ENCODE measurements around the gene LDLRAD4. TPM values are rescaled to one million over a fixed set of nuclear protein-coding genes. Genes with fewer than 3 reads are reported as not detected.

Gene LDLRAD4
- total RNA-seq, 2 donors from 2014 or later: 112 to 120 TPM

DNA sequence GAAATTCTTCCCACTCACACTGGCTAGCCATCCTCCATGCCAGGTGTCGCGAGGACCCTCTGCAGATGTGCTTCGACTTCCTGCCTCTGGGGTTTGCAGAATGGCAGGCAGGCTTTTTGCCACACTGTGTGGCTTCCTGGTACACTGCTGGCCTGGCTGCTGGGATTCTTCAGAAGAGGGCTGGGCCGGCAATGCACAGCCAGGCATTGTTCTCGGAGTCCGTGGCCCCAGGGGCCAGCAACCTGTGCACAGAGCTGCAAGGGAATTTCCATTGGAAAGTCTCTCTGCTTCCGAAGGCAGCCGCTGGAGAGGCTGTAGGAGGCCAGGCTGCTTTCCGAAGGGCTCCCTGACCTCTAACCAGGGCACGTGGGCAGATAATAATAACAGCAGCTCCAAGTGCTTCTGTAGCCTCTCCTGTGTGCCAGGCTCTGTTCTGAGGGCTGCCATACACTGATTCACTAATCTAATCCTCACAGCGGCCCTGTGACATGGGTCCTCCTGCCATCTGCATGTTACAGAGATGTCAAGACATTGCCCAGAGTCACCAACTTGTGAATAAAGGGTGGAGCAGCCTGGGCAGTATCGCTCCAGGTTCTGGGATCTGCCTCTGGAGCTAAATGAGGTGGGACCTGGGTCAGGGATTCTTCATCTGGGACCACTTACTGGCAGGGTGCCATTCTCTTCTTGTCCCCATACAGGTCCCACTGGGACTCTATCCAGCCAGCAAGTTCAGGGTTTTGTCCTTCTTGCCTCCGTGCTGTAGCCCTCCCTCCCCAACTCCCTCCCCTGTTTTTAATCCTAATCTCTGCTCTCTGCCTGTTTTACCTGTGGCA is 5.0 kb downstream of the LDLRAD4 start:
- DNase-seq (no peak), ATAC-seq (no peak)
- H3K9me3 ChIP-seq (ENCODE audit: control insufficient read depth, low read length, poor library complexity, severe bottlenecking): no peaks in the 10 kb centered on the region

DNA sequence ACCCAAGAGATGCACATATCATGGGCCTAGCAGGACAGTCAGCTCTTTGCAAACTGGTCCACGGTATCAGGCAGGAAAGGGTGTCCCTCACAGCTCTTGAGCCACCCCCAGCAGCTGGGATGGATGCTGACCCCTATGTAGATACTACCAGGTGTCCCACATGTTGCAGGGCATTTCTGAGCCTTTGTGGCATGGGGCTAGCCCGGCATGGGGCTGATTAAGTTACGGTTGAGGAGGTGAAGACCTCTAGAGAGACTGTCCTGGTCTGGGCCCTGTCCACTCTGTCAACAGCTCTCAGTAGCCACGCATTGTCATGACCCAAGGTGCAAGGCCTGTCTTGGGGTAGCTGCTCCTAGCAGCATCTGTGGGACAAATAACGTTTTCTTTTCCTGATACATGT is 6.7 kb downstream of the LDLRAD4 start:
- H3K4me3 Mint-ChIP-seq: no peak overlapping the region
- H3K27ac Mint-ChIP-seq: no peak overlapping the region
- H3K27me3 Mint-ChIP-seq: peaks cover 6% of the 10 kb centered on the region
- DNase-seq (no peak), ATAC-seq (no peak)
- no peaks in the 10 kb centered on the region for H3K9me3 ChIP-seq (ENCODE audit: control insufficient read depth, low read length, poor library complexity, severe bottlenecking)
- H3K36me3 Mint-ChIP-seq (ENCODE audit: low read depth): peaks cover 2% of the 10 kb centered on the region
- peaks cover 21% of the 10 kb centered on the region for H3K4me1 Mint-ChIP-seq

More for the DNA sequence above, 5.0 kb downstream of the LDLRAD4 start:
- Mint-ChIP-seq H3K4me1 (peaks cover 26% of the 10 kb centered on the region), H3K36me3 (ENCODE audit: low read depth) (peaks cover 2% of the 10 kb centered on the region), H3K27ac (no peak overlapping the region), H3K27me3 (peaks cover 6% of the 10 kb centered on the region), H3K4me3 (no peak overlapping the region)

DNA sequence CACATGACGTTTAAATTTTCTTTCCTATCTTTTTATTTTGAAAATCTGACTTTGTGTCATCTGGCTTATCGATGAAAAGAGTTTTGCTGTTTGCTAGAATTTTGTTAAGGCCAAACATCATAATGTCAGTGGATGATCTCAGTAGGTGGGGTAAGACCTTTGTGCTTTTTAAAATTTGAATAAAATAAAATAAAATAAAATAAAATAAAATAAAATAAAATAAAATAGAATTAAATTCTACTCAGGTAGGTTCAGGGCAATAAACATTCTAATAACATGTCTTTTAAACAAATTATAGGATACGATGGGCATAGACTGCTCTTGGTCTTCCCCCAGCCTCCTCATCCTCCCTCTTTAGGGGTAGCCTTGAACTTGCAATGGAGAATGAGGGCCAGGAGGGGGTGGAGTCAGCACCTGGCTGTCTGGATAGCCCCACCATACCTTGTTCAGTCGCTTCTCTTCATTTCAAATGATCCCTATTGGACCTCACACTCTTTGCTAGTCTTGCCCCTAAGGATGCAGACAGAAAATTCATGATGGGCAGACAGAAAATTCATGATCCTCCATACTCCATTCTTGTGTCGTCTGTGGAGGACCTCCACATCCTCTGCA is 8.1 kb downstream of the LDLRAD4 start:
- no peaks in the 10 kb centered on the region for H3K9me3 ChIP-seq (ENCODE audit: control insufficient read depth, low read length, poor library complexity, severe bottlenecking)
- no peak for ATAC-seq
- Mint-ChIP-seq H3K4me3 (no peak overlapping the region), H3K27ac (no peak overlapping the region), H3K36me3 (ENCODE audit: low read depth) (peaks cover 2% of the 10 kb centered on the region), H3K27me3 (no peaks in the 10 kb centered on the region), H3K4me1 (peaks cover 10% of the 10 kb centered on the region)
- DNase-seq: no peak

DNA sequence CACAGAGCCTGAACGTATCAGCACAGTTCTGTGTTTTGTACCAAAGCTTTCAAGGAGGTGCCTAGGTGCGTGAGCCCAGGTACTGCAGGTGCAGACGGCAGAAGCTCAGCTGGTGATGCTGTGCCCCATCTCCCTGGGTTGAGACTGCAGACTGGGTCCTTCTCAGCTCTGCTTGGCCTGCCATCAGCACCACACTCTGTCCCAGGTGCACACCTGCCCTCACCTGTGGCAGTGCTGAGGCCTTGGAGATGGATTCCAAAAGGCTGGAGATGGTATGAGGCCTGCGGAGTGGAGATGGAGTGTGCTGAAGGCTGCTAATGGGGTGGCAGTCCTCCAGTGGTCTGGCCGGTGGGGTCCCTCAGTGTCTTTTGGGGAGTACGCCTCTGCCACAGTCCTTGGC is 9.3 kb downstream of the LDLRAD4 start:
- no peaks in the 10 kb centered on the region for H3K27me3 Mint-ChIP-seq
- H3K9me3 ChIP-seq (ENCODE audit: control insufficient read depth, low read length, poor library complexity, severe bottlenecking): no peaks in the 10 kb centered on the region

DNA sequence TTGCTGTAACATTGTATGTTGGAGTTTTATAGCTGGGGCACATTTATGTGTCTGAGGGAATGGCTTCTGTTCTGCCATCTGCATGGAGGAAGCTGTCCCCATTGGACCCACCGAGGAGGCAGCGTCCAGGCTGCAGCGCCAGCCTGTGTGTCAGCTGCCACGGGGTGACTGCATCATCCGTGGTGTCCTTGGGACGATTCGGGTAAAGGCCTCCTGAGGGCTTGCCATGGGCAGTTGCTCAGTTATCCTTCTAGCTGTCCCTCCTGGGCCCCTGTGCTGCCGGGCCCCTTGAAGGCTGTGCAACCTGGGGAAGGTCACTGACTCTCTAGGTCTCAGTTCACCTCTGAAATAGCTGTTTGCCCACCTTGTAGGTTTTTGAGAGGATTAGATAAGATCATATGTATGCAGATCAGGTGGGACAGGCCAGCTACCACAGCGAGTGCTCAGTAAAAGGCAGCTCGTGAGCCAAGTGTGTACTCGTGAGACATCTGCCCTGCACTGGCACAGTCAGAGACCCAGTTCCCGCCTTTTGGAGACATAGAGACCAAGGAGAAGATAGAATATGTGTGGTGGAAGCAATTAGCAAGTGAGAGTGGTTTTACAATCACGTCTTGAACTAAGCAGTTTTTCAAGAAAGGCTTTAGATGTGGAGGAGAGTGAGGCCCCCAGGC is 10.6 kb downstream of the LDLRAD4 start:
- DNase-seq: no peak
- H3K4me1 Mint-ChIP-seq: peaks cover 8% of the 10 kb centered on the region
- H3K36me3 Mint-ChIP-seq (ENCODE audit: low read depth): peaks cover 2% of the 10 kb centered on the region
- ATAC-seq: no peak
- H3K9me3 ChIP-seq (ENCODE audit: control insufficient read depth, low read length, poor library complexity, severe bottlenecking): no peaks in the 10 kb centered on the region
- H3K4me3 Mint-ChIP-seq: no peak overlapping the region
- H3K27ac Mint-ChIP-seq: no peak overlapping the region
- H3K27me3 Mint-ChIP-seq: no peaks in the 10 kb centered on the region

More for the DNA sequence above, 9.3 kb downstream of the LDLRAD4 start:
- Mint-ChIP-seq H3K27ac (no peak overlapping the region), H3K36me3 (ENCODE audit: low read depth) (peaks cover 2% of the 10 kb centered on the region), H3K4me1 (peaks cover 8% of the 10 kb centered on the region), H3K4me3 (no peak overlapping the region)
- DNase-seq (no peak), ATAC-seq (no peak)

DNA sequence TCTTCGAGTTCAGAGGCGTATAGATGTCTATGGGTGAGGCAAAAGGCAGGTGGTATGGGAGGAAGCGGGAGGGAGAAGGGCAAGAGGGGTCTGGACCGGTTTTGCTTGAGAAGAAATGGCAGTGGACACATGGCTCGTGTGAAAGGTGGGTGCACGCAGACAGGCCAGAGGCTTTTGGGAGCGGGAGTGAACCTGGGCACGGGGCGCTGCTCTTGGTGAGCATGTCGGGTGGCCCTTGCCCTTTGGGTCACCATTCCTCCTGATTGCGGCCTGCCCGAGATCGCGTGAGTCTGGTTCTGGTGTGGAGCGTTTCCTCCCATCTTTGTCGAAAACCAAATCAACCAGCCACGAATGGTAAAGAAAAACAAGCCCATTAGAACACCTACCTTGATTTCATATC is 12.6 kb downstream of the LDLRAD4 start:
- no peak overlapping the region for H3K27ac Mint-ChIP-seq
- ATAC-seq: no peak
- H3K9me3 ChIP-seq (ENCODE audit: control insufficient read depth, low read length, poor library complexity, severe bottlenecking): no peaks in the 10 kb centered on the region
- H3K4me3 Mint-ChIP-seq: no peak overlapping the region
- no peaks in the 10 kb centered on the region for H3K36me3 Mint-ChIP-seq (ENCODE audit: low read depth)
- no peaks in the 10 kb centered on the region for H3K27me3 Mint-ChIP-seq
- H3K4me1 Mint-ChIP-seq: peaks cover 6% of the 10 kb centered on the region
- DNase-seq: no peak

DNA sequence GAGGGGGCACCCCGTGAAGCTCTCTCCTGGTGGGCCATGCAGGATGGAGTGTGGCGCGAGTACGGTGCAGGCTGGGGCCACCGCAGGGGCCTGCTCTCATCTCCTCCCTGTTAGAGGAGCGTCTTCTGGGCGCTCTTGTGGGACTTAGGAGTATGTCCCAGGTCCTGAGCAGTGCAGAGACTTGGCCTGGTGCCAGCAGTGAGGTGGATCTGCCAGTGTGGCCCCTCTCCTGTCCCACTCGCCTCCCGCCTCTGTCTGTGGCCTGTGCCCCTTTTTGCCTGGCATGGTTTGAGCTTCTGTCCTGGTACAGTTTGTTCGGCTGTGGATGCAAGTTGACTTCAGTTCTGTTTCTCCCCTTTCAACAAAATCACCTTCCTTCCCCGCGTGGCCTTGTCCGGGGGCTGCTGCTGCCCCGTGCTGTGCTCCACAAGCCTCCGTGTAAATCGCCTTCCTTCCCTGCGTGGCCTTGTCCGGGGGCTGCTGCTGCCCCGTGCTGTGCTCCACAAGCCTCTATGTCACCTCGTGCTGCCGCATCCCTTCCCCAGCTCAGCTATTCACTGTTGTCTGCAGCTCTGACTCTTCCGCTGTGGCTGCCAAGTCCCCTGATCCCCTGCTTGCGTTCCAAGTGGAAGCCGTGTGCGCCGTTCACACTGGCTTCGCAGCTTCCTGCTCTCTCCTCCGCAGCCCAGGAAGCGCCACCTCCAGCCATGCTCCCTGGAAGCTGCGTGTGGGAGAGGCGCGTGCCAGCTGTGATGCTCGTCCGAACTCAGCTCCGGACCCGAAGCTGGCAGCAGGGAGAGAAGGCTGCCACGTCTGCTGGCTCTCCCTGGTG is 13.7 kb downstream of the LDLRAD4 start:
- H3K27ac Mint-ChIP-seq: no peak overlapping the region

DNA sequence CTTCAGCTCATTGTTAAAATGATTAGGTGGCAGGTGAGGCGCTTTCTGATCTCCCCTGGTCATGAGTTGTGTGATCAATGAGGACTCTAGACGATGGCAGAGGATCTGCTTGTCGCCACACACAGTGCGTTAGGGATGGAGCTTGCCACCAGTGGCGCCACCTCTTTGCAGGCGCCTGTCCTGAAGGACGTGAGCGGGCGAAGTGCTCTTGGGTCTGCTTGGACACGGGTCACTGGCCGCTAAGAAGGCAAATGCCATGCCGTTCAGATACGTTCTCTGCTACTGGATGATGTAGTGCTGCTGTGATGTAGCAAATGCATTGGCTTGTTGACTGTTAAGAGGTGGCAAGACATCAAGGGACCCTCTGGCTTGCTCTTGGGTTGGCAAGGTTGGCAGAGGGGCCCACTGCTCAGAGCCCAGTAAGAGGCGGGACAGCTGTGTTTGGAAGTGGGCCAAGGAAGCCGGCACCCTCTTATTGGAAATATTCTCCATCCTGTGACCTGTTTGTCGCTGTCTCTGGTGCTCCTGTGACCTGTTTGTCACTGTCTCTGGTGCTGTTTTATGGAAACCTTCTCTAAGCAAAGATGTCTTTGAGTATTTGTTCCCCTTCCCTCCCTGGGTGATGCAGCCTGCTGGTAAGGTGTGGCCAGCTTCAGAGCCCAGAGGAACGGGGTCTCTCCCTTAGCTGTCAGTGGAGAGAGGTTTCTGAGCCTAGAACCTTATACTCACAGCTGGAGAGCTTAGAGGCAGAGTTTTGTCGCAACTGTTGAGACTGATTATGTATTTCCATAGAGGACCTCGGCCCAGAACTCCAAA is 14.6 kb downstream of the LDLRAD4 start:
- Mint-ChIP-seq H3K4me1 (peaks cover 3% of the 10 kb centered on the region), H3K27ac (no peak overlapping the region), H3K27me3 (no peaks in the 10 kb centered on the region), H3K36me3 (ENCODE audit: low read depth) (no peaks in the 10 kb centered on the region), H3K4me3 (no peak overlapping the region)
- ATAC-seq (no peak), DNase-seq (no peak)
- H3K9me3 ChIP-seq (ENCODE audit: control insufficient read depth, low read length, poor library complexity, severe bottlenecking): no peaks in the 10 kb centered on the region

More for the DNA sequence above, 13.7 kb downstream of the LDLRAD4 start:
- H3K4me1 Mint-ChIP-seq: peaks cover 6% of the 10 kb centered on the region
- DNase-seq (no peak), ATAC-seq (no peak)
- H3K4me3 Mint-ChIP-seq: no peak overlapping the region
- H3K36me3 Mint-ChIP-seq (ENCODE audit: low read depth): no peaks in the 10 kb centered on the region
- H3K27me3 Mint-ChIP-seq: no peaks in the 10 kb centered on the region
- H3K9me3 ChIP-seq (ENCODE audit: control insufficient read depth, low read length, poor library complexity, severe bottlenecking): no peaks in the 10 kb centered on the region

DNA sequence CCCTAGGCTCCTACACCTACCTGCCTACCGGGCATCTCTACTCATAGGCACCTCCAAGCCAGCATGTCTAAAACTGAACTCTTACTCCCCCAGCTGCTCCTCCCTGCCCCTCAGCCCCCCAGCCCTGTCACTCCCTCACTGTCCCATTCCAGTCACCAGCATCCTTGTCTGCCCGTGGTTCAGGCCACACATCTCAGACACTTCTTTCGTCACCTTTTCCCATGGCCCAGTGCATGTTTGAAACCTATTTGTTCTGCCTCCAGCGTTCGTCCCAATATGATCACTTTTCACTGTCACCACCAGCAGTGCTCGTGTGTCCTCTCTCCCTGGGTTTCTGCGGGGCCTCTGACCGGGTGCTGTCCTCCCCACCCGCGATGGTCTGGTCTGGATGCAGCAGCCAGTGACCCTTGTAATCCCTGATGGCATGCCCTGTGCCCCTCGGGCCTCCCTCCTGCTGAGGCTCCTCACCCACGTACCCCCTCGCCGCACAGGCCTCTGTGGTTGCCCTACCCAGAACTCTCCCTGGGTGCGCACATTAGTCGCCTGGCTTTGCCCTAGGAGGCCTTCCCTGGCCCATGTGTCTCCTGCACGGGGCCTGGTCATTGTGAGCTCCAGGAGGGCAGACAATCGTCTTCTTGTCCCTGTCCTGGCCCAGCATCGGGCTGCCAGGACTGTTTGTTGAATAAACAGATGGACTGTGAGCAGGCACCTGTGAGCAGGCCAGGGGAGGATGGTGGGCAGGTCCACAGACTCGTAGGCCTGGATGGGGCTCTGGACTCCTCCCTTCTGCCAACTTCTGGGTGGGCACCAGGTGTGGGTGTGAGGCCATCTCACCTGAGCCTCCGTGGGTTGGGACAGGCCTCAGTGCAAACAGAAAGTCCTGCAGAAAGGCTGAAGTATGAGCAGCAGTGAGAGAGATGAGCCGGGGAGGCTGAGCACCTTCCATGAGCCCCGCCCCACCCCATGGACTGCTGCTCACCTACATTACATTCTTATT is 15.5 kb downstream of the LDLRAD4 start:
- H3K9me3 ChIP-seq (ENCODE audit: control insufficient read depth, low read length, poor library complexity, severe bottlenecking): no peaks in the 10 kb centered on the region
- no peak for DNase-seq
- ATAC-seq: no peak
- Mint-ChIP-seq H3K4me1 (peaks cover 3% of the 10 kb centered on the region), H3K4me3 (no peak overlapping the region), H3K27ac (no peak overlapping the region), H3K36me3 (ENCODE audit: low read depth) (no peaks in the 10 kb centered on the region), H3K27me3 (no peaks in the 10 kb centered on the region)

DNA sequence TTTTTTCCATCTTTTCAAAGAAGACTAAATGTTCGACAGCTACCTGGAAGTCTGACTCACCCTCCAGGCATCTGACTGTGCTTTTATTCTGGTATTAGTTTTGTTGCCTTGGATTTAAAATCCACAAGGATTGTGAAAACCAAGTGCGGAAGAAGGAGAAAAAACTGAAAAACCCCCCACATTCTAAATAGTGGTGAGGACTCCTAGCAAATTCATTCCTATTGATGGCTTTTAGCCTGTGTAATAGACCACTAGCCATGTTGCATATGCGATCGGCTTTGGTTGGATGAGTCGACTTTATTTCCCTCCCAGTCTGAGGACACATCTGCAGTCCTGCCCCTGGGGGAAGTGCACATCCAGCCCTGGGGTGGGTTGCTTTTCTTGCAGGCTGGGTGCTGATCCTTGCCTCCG is 16.9 kb downstream of the LDLRAD4 start:
- H3K27me3 Mint-ChIP-seq: no peaks in the 10 kb centered on the region
- no peak overlapping the region for H3K4me3 Mint-ChIP-seq
- ATAC-seq (no peak), DNase-seq (no peak)
- no peaks in the 10 kb centered on the region for H3K4me1 Mint-ChIP-seq
- H3K9me3 ChIP-seq (ENCODE audit: control insufficient read depth, low read length, poor library complexity, severe bottlenecking): no peaks in the 10 kb centered on the region
- no peak overlapping the region for H3K27ac Mint-ChIP-seq
- H3K36me3 Mint-ChIP-seq (ENCODE audit: low read depth): no peaks in the 10 kb centered on the region

DNA sequence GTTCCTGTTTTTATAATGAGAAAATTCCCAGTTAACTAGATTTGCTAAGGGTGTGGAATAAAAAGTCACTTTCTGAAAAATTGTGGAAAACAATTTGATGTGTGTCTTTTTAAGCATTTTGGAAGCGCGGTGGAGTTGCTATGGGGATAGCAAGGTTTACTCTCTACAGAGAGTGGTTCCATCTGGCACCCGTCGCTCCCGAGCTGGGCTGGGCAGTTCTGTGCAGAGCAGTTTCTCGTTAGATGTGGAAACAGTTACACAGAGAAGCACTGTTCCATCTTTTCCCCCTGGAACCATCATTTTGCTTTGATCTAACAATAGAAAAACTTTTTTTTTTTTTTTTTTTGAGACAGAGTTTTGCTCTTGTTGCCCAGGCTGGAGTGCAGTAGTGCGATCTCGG is 17.4 kb downstream of the LDLRAD4 start:
- ATAC-seq (no peak), DNase-seq (no peak)
- no peaks in the 10 kb centered on the region for H3K9me3 ChIP-seq (ENCODE audit: control insufficient read depth, low read length, poor library complexity, severe bottlenecking)
- Mint-ChIP-seq H3K27ac (no peak overlapping the region), H3K36me3 (ENCODE audit: low read depth) (no peaks in the 10 kb centered on the region), H3K4me3 (no peak overlapping the region), H3K27me3 (no peaks in the 10 kb centered on the region), H3K4me1 (no peaks in the 10 kb centered on the region)
